Measurements from ENCODE around the gene POR. TPM values are rescaled to one million over a fixed set of nuclear protein-coding genes. Genes with fewer than 3 reads are reported as not detected.
"Not testable (repeated sequence)": the region's sequence is repeated elsewhere in the genome, so short reads cannot be mapped to it uniquely, and the experiment has no call there.

POR gene
- total RNA-seq, 2 experiments from 2014 or later = 24.9 to 33.8 TPM

DNA sequence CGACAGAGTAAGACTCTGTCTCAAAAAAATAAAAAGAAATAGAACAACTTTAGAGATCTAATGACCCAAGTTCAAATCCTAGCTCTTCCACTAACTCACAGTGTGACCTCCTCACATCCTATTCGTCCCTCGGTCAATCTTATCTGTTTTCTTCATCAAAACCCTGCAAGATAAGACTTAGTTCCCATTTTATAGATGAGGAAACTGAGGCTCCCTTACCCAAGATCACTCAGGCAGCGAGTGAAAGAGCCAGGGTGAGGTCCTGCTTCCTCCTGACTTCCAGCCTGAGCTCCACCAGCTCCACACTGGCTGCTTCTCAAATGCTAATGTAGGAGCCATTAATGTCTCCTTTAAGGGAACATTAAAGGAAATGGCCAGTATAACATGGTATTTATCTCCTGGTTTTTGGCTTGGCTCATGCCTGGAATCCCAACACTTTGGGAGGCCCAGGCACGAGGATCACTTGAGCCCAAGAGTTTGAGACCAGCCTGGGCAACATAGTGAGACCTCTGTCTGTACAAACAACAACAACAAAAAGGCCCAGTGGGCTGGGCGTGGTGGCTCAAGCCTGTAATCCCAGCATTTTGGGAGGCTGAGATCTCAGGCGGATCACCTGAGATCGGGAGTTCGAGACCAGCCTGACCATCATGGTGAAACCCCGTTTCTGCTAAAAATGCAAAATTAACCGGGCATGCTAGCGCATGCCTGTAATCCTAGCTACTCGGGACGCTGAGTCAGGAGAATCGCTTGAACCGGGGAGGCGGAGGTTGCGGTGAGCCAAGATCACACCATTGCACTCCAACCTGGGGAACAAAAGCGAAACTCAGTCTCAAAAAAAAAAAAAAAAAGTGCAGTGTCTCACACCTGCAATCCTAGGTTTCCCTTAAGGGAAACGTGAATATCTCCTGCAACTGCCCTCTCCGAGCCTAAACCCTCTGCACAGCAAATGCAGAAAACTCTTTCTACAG, 39.6 kb upstream of the POR start:
- POLR2A ChIA-PET = interaction anchor here (0.7 kb wide), 1 partner anchor 68 kb away, joined by 3 read pairs; no protein-coding TSS in a partner anchor
- ATAC-seq (no peak), DNase-seq (no peak)
- no peak overlapping the region for H3K27ac Mint-ChIP-seq
- H3K4me1 Mint-ChIP-seq = peaks cover 24% of the 10 kb centered on the region
- H3K36me3 Mint-ChIP-seq (ENCODE audit: low read depth) = peaks cover 8% of the 10 kb centered on the region
- intact Hi-C loops (cut with DNase I, micrococcal nuclease) = loop anchor here (5.0 to 10.0 kb wide), 3 partner anchors 132 to 442 kb away; no protein-coding TSS in a partner anchor
- H3K9me3 Mint-ChIP-seq (ENCODE audit: low read depth) = no peaks in the 10 kb centered on the region
- H3K4me3 Mint-ChIP-seq = no peak overlapping the region
- CTCF ChIA-PET = no interaction called here
- H3K27me3 Mint-ChIP-seq = no peaks in the 10 kb centered on the region

DNA sequence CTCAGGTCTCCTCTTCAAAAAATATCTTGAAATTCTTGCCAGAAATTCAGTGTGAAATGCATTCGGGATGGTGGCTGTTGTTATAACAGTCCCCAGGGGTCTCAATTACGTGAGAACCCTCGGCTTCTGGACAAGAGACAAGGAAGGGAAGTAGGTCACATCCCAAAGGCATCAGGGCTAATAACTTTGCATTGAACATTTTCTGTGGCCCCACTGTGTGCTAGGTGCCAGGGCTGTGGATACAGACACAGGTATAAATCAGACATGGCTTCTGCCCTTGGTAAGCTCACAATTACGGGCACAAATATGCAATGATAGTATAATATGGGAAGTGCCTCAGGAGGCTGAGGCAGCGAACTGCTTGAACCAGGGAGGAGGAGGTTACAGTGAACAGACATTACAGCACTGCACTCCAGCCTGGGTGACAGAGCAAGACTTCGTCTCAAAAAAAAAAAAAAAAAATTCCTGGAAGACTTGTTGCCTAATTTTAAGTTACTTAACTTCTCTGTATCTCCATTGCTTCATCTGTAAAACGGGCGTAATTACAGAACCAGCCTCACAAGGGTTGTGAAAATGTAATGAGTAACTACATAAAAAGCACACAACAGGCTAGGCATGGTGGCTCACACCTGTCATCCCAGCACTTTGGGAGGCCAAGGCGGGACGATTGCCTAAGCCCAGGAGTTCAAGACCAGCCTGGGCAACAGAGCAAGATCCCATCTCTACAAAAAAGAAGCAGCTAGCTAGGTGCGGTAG, 38.7 kb upstream of the POR start:
- DNase-seq (no peak), ATAC-seq (no peak)
- Mint-ChIP-seq H3K27ac (no peak overlapping the region), H3K4me3 (no peak overlapping the region), H3K4me1 (peaks cover 22% of the 10 kb centered on the region), H3K36me3 (ENCODE audit: low read depth) (peaks cover 12% of the 10 kb centered on the region), H3K9me3 (ENCODE audit: low read depth) (no peaks in the 10 kb centered on the region), H3K27me3 (no peaks in the 10 kb centered on the region)
- intact Hi-C loops (cut with DNase I, micrococcal nuclease) = loop anchor here (5.0 to 10.0 kb wide), 3 partner anchors 131 to 441 kb away; no protein-coding TSS in a partner anchor
- ChIA-PET POLR2A (interaction anchor here (1.2 kb wide), 1 partner anchor 37 kb away, joined by 3 read pairs; no protein-coding TSS in a partner anchor), CTCF (interaction anchor here (1.3 kb wide), 1 partner anchor 11 kb away, joined by 6 read pairs; no protein-coding TSS in a partner anchor)

- peak; percentile 67 for ATAC-seq
- no peak for DNase-seq
- Mint-ChIP-seq H3K36me3 (ENCODE audit: low read depth) (peaks cover 29% of the 10 kb centered on the region), H3K27me3 (no peaks in the 10 kb centered on the region), H3K4me1 (peaks cover 34% of the 10 kb centered on the region), H3K27ac (peak overlapping the region; percentile 94), H3K4me3 (peak overlapping the region; percentile 100), H3K9me3 (ENCODE audit: low read depth) (no peaks in the 10 kb centered on the region)
- POLR2A ChIA-PET = interaction anchor here (0.6 kb wide), 3 partner anchors 32 to 721 kb away, joined by 3 to 6 read pairs (median 4); no protein-coding TSS in a partner anchor
- intact Hi-C loops (cut with DNase I, micrococcal nuclease) = loop anchor here (1.0 to 10.0 kb wide), 10 partner anchors 8 to 481 kb away; partner anchors contain the start of genes POR (in 1 of the 2), STYXL1 (in 1 of the 2) and TMEM120A (in 1 of the 2)
- CTCF ChIA-PET = interaction anchor here (0.5 to 1.6 kb wide), 2 partner anchors 90 to 139 kb away, joined by 4 to 5 read pairs; partner anchors contain the start of gene HIP1
These were observed 36.6 kb upstream of the POR start for GRCh38 chr7:75878312-75878768.

GRCh38 chr7:75878769-75879611, 36.0 kb upstream of the POR start, which contains the start of gene RHBDD2:
Gene RHBDD2 (plus strand): TSS chr7:75879034. CDS start chr7:75879083, 49 bp downstream.
- H3K4me1 Mint-ChIP-seq = peaks cover 34% of the 10 kb centered on the region
- H3K36me3 Mint-ChIP-seq (ENCODE audit: low read depth) = peaks cover 32% of the 10 kb centered on the region
- DNase-seq (peak; percentile 99), ATAC-seq (peak; percentile 97)
- POLR2A ChIA-PET = interaction anchor here (0.6 kb wide), 3 partner anchors 32 to 720 kb away, joined by 3 to 6 read pairs (median 4); no protein-coding TSS in a partner anchor
- H3K9me3 Mint-ChIP-seq (ENCODE audit: low read depth) = no peaks in the 10 kb centered on the region
- H3K27ac Mint-ChIP-seq = peak within 1 kb of the TSS; percentile 97
- peak within 1 kb of the TSS; percentile 100 for H3K4me3 Mint-ChIP-seq
- H3K27me3 Mint-ChIP-seq = no peaks in the 10 kb centered on the region
- CTCF ChIA-PET = interaction anchor here (0.5 to 1.0 kb wide), 2 partner anchors 12 to 90 kb away, joined by 3 to 4 read pairs; no protein-coding TSS in a partner anchor
- intact Hi-C loops (cut with DNase I, micrococcal nuclease) = loop anchor here (1.0 to 10.0 kb wide), 12 partner anchors 9 to 480 kb away; partner anchors contain the start of genes POR (in 1 of the 2), STYXL1 (in 1 of the 2) and TMEM120A (in 1 of the 2)

GRCh38 chr7:75879771-75880184, 35.2 kb upstream of the POR start:
- DNase-seq (peak; percentile 35), ATAC-seq (no peak)
- ChIA-PET POLR2A (no interaction called here), CTCF (interaction anchor here (1.0 kb wide), 1 partner anchor 13 kb away, joined by 3 read pairs; no protein-coding TSS in a partner anchor)
- peak overlapping the region; percentile 97 for H3K27ac Mint-ChIP-seq
- peak overlapping the region; percentile 100 for H3K4me3 Mint-ChIP-seq
- peaks cover 34% of the 10 kb centered on the region for H3K36me3 Mint-ChIP-seq (ENCODE audit: low read depth)
- H3K27me3 Mint-ChIP-seq = no peaks in the 10 kb centered on the region
- H3K9me3 Mint-ChIP-seq (ENCODE audit: low read depth) = no peaks in the 10 kb centered on the region
- intact Hi-C loops (cut with DNase I, micrococcal nuclease) = loop anchor here (1.0 to 10.0 kb wide), 5 partner anchors 35 to 438 kb away; no protein-coding TSS in a partner anchor
- H3K4me1 Mint-ChIP-seq = peaks cover 34% of the 10 kb centered on the region

GRCh38 chr7:75880242-75880641, 34.7 kb upstream of the POR start:
- H3K36me3 Mint-ChIP-seq (ENCODE audit: low read depth) = peaks cover 34% of the 10 kb centered on the region
- no peak for ATAC-seq
- CTCF ChIA-PET = interaction anchor here (1.0 kb wide), 1 partner anchor 14 kb away, joined by 3 read pairs; no protein-coding TSS in a partner anchor

DNA sequence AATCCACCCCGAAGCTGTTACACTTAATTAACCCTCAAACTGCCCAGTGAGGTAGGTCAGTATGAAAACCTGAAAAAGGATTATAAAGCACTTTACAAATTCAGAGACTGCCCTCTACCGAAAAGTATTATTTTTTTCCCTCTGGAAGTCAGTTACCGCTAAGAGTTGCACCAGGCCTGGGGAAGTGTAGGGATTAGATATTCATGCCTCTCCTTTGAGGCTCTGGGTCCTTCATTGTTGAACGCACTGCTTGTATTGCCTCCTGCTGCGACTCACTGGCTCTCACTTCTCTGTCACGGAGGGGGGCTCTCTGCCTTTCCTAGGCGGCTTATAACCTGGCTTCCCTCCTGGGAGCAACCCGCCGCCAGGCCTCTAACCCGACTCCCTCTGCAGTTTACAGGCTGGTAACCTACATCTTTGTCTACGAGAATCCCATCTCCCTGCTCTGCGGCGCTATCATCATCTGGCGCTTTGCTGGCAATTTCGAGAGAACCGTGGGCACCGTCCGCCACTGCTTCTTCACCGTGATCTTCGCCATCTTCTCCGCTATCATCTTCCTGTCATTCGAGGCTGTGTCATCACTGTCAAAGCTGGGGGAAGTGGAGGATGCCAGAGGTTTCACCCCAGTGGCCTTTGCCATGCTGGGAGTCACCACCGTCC, 33.4 kb upstream of the POR start:
- Mint-ChIP-seq H3K36me3 (ENCODE audit: low read depth) (peaks cover 42% of the 10 kb centered on the region), H3K4me1 (peaks cover 34% of the 10 kb centered on the region), H3K27ac (peak overlapping the region; percentile 55), H3K9me3 (ENCODE audit: low read depth) (no peaks in the 10 kb centered on the region), H3K4me3 (no peak overlapping the region), H3K27me3 (no peaks in the 10 kb centered on the region)
- POLR2A ChIA-PET = no interaction called here
- CTCF ChIA-PET = no interaction called here
- ATAC-seq = no peak
- no peak for DNase-seq
- intact Hi-C loops (cut with DNase I, micrococcal nuclease) = no loop called here

More at GRCh38 chr7:75880242-75880641, 34.7 kb upstream of the POR start:
- POLR2A ChIA-PET = no interaction called here
- DNase-seq = no peak
- Mint-ChIP-seq H3K4me1 (peaks cover 34% of the 10 kb centered on the region), H3K9me3 (ENCODE audit: low read depth) (no peaks in the 10 kb centered on the region), H3K27ac (peak overlapping the region; percentile 97), H3K4me3 (peak overlapping the region; percentile 100), H3K27me3 (no peaks in the 10 kb centered on the region)
- intact Hi-C loops (cut with DNase I, micrococcal nuclease) = no loop called here

- CTCF ChIA-PET = interaction anchor here (0.7 kb wide), 1 partner anchor 64 kb away, joined by 3 read pairs; no protein-coding TSS in a partner anchor
- peaks cover 29% of the 10 kb centered on the region for H3K4me1 Mint-ChIP-seq
These were observed 31.6 kb upstream of the POR start for GRCh38 chr7:75883265-75883824.

GRCh38 chr7:75884476-75884875, 30.5 kb upstream of the POR start:
- no peak overlapping the region for H3K4me3 Mint-ChIP-seq
- ChIA-PET POLR2A (no interaction called here), CTCF (no interaction called here)
- no peak overlapping the region for H3K27ac Mint-ChIP-seq
- H3K36me3 Mint-ChIP-seq (ENCODE audit: low read depth) = peaks cover 48% of the 10 kb centered on the region
- no peaks in the 10 kb centered on the region for H3K27me3 Mint-ChIP-seq
- no peaks in the 10 kb centered on the region for H3K9me3 Mint-ChIP-seq (ENCODE audit: low read depth)
- no peak for DNase-seq
- intact Hi-C loops (cut with DNase I, micrococcal nuclease) = no loop called here
- H3K4me1 Mint-ChIP-seq = peaks cover 32% of the 10 kb centered on the region
- no peak for ATAC-seq

More at GRCh38 chr7:75883265-75883824, 31.6 kb upstream of the POR start:
- H3K4me3 Mint-ChIP-seq; intact Hi-C loops (cut with DNase I, micrococcal nuclease); ATAC-seq; POLR2A ChIA-PET; H3K27me3 Mint-ChIP-seq; H3K9me3 Mint-ChIP-seq (ENCODE audit: low read depth); H3K27ac Mint-ChIP-seq; DNase-seq: not testable (repeated sequence)
- peaks cover 45% of the 10 kb centered on the region for H3K36me3 Mint-ChIP-seq (ENCODE audit: low read depth)
